NB4 (cell line): ENCODE data around the gene METTL25.

Experiments used
- CTCF ChIP-seq: IDR thresholded peaks from one replicate; pipeline ENCODE4 v1.5.1; 2012; ENCODE audit warnings: low read depth, low read length
- MAX ChIP-seq: IDR thresholded peaks from 2 replicates; pipeline ENCODE4 v1.6.1; 2011; ENCODE audit warnings: low read depth, low read length
- POLR2A ChIP-seq: IDR thresholded peaks from 2 replicates; pipeline ENCODE4 v1.6.1; 2011; ENCODE audit warnings: mild to moderate bottlenecking; ENCODE audit not compliant: insufficient read length; ENCODE audit errors: extremely low read depth

- TF ChIP-seq CTCF, result no peak
- no peak for TF ChIP-seq POLR2A
- no peak for TF ChIP-seq MAX
Observed at GRCh38 chr12:82474798-82475184, 116.5 kb downstream of the METTL25 start.
